GM06990 (cell line): Measurements from ENCODE around the gene FASLG.

Experiments
- DNase-seq: peaks from one replicate; pipeline ENCODE4 v3.0.0-alpha.2; 2011; ENCODE audit not compliant: insufficient read length; ENCODE audit errors: extremely low read depth
- H3K27me3 ChIP-seq: replicated peaks from 2 replicates; pipeline ENCODE4 v1.6.0; 2011; ENCODE audit warnings: low read length; ENCODE audit not compliant: control insufficient read depth, insufficient read depth
- H3K36me3 ChIP-seq: 2 replicates; pipeline ENCODE4 v1.5.1; 2011; ENCODE audit warnings: low read length; ENCODE audit not compliant: control insufficient read depth, insufficient read depth
- H3K4me3 ChIP-seq: replicated peaks from 2 replicates; pipeline ENCODE4 v1.5.1; 2011; ENCODE audit warnings: low read depth, mild to moderate bottlenecking, control low read depth, low read length
- TF ChIP-seq, protein P1 (sequence below): IDR thresholded peaks from 2 replicates; pipeline ENCODE4 v1.5.1; 2011; ENCODE audit warnings: low read length, control low read depth, mild to moderate bottlenecking, inconsistent platforms; ENCODE audit not compliant: insufficient read depth, poor library complexity, severe bottlenecking

Gene FASLG, protein sequence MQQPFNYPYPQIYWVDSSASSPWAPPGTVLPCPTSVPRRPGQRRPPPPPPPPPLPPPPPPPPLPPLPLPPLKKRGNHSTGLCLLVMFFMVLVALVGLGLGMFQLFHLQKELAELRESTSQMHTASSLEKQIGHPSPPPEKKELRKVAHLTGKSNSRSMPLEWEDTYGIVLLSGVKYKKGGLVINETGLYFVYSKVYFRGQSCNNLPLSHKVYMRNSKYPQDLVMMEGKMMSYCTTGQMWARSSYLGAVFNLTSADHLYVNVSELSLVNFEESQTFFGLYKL

DNA sequence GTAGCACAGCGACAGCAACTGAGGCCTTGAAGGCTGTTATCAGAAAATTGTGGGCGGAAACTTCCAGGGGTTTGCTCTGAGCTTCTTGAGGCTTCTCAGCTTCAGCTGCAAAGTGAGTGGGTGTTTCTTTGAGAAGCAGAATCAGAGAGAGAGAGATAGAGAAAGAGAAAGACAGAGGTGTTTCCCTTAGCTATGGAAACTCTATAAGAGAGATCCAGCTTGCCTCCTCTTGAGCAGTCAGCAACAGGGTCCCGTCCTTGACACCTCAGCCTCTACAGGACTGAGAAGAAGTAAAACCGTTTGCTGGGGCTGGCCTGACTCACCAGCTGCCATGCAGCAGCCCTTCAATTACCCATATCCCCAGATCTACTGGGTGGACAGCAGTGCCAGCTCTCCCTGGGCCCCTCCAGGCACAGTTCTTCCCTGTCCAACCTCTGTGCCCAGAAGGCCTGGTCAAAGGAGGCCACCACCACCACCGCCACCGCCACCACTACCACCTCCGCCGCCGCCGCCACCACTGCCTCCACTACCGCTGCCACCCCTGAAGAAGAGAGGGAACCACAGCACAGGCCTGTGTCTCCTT lies at the start of gene FASLG:
TSS of gene FASLG (plus strand) at position 233 of the 583 bp plus-strand sequence. CDS start at position 332, 99 bp downstream.
- no peak for DNase-seq
- TF ChIP-seq, protein P1, sequence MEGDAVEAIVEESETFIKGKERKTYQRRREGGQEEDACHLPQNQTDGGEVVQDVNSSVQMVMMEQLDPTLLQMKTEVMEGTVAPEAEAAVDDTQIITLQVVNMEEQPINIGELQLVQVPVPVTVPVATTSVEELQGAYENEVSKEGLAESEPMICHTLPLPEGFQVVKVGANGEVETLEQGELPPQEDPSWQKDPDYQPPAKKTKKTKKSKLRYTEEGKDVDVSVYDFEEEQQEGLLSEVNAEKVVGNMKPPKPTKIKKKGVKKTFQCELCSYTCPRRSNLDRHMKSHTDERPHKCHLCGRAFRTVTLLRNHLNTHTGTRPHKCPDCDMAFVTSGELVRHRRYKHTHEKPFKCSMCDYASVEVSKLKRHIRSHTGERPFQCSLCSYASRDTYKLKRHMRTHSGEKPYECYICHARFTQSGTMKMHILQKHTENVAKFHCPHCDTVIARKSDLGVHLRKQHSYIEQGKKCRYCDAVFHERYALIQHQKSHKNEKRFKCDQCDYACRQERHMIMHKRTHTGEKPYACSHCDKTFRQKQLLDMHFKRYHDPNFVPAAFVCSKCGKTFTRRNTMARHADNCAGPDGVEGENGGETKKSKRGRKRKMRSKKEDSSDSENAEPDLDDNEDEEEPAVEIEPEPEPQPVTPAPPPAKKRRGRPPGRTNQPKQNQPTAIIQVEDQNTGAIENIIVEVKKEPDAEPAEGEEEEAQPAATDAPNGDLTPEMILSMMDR = no peak
- H3K36me3 ChIP-seq = no peaks in the 10 kb centered on the region
- no peaks in the 10 kb centered on the region for H3K27me3 ChIP-seq
- no peak within 1 kb of the TSS for H3K4me3 ChIP-seq

DNA sequence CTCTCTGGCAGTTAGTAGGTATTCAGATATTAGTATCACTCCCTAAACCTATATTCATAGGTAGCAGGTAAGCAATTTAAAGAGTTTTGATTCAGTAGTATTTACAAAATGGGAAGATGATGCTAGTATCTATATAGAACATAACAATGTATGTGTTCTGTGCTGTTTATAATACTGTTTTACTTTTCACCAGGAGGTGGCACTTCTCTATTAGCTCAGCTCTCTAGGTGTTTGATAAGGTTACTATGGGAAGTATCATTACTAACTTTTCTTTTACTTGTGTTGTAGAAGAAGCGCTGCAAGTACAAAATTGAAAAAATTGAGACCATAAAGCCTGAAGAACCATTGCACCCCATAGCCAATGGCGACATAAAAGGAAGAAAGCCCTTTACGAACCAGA lies 49.4 kb upstream of the FASLG start:
- Histone ChIP-seq H3K4me3 (no peak overlapping the region), H3K27me3 (no peaks in the 10 kb centered on the region), H3K36me3 (no peaks in the 10 kb centered on the region)
- DNase-seq = no peak
- TF ChIP-seq, protein P1 = peak; percentile 25

DNA sequence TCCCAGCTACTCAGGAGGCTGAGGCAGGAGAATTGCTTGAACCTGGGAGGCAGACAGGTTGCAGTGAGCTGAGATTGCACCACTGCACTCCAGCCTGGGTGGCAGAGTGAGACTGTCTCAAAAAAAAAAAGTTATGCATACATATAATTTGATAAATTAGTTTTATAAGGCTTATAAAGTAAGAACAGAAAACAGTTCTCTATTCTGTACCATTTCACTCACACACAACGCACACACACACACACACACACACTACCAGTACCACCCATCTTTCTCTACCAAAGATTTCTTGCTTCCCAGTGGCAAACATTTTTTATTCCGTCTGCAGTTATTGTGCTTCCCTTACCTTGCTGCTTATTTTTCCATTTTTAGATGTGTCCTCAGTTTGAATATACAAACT lies 46.4 kb upstream of the FASLG start:
- TF ChIP-seq, protein P1 = no peak

DNA sequence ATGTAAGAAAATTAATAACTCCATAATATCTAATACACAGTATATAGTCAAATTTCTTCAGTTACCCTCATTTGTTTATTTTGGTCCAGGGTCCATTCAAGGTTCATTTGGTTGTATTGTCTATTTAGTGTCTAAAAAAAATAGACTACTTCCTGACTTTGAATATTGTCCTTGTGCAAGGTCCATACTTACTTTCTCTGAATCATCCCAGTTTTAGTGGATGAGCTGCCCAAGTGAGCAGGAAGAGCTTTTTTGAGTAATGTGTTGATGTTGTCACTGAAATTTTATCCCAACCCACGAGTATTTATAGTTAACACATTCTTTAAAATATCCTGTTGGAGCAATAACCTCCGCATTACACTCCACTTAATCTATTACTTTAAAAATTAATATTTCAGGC lies 45.6 kb upstream of the FASLG start:
- Histone ChIP-seq H3K36me3 (no peaks in the 10 kb centered on the region), H3K27me3 (no peaks in the 10 kb centered on the region), H3K4me3 (no peak overlapping the region)
- TF ChIP-seq, protein P1 = no peak
- DNase-seq = no peak

More for the DNA sequence above, 46.4 kb upstream of the FASLG start:
- DNase-seq = no peak
- H3K36me3 ChIP-seq = no peaks in the 10 kb centered on the region
- H3K4me3 ChIP-seq = no peak overlapping the region
- H3K27me3 ChIP-seq = no peaks in the 10 kb centered on the region

DNA sequence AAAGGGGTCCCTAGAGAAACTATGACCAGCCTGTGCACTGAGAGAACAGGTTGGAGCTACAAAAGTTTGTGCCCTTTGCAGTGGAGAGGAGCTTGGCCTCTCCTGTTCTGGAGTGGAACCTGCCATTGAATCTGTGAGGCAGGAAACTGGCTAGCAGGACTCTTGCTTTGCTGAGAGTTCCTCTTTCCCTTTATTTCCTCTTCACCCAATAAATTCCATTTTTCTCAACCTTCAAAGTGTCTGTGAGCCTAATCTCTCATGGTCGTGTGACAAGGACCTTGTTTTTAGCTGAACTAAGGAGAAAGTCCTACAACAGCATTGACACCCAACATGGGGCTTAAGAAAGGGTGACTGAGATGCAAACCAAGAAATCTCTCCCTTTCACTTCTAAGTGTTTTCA lies 42.7 kb upstream of the FASLG start:
- Histone ChIP-seq H3K36me3 (no peaks in the 10 kb centered on the region), H3K4me3 (no peak overlapping the region), H3K27me3 (no peaks in the 10 kb centered on the region)
- no peak for DNase-seq
- TF ChIP-seq, protein P1 = no peak
